Fibroblast of the conjunctiva (primary cell): ENCODE measurements around the gene SH3TC1.

Experiments used
- DNase-seq: peaks from one replicate; pipeline ENCODE4 v3.0.0-alpha.2; 2010; ENCODE audit warnings: low read depth

SH3TC1 gene

DNA sequence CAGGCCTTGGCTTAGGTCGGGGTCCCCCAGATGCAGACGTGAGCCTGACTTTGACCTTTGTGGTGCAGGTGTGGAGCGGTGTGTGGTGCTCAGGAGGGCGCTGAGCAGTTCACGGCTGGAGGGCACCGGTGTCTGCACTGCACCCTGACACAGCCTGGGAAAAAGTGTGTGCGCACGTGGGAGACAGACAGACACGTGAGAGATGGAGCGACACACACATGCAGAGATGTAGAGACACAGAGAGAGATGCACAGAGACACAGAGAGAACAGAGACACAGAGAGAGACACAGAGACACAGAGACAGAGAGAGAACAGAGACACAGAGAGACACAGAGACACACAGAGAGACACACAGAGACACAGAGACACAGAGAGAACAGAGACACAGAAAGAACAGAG is 64.3 kb downstream of the SH3TC1 start:
- no peak for DNase-seq

- no peak for DNase-seq
Measured at GRCh38 chr4:8264106-8264505, 65.0 kb downstream of the SH3TC1 start.

DNA sequence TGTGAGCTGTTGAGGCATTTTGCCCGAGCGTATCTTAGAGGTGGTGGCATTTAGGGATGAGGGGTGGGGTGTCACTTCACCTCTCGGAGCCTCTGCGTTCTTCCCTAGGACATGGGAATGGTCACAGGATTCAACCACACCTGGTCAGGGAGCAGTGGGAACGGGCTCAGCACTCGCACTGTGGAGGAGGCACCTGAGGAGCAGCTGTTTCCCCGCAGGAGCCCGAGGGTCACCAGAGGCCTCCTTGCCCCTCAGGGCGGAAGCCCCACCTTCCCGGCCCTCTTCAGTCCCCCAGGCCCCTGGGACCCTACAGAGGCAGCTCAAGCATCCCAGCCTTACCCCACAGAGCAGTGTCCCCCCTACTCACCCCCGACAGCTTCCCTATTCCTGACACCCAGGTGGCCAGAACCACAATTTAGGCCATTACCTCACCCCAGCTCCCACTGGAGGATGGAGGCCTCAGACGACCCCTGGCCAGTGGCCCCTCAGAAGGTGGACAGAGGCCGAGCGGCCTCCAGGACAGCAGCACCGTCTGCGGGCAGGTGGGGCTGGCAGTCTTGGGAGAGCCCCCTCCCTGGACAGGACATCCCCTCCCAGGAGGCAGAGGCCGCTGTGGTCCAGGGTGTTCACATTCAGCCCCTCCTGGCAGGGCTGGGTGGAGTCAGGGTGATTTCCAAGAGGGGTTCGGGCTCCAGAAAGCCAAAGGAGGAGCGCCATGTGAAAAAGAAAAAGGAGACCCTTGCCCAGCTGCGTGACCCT is 66.3 kb downstream of the SH3TC1 start:
- no peak for DNase-seq

DNA sequence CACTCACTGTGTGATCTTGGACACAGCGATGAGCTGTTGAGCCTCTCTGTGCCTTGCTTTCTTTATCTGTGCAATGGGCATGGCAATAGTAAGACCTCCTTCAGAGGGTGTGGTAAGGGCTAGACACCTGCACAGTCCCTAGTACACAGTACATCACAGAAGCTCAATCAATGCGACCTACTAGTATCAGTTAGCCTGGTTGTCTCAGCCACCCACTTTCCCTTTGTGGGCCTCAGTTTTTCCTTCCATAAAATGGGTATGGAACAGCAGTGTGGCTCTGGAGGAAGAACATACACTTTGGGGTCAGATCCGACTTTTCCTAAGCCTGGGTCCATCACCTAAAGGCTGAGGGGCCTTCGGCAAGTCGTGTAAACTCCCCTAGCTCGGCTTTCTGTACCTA is 67.0 kb downstream of the SH3TC1 start:
- DNase-seq: no peak

GRCh38 chr4:8266508-8266907 is 67.4 kb downstream of the SH3TC1 start:
- no peak for DNase-seq

DNA sequence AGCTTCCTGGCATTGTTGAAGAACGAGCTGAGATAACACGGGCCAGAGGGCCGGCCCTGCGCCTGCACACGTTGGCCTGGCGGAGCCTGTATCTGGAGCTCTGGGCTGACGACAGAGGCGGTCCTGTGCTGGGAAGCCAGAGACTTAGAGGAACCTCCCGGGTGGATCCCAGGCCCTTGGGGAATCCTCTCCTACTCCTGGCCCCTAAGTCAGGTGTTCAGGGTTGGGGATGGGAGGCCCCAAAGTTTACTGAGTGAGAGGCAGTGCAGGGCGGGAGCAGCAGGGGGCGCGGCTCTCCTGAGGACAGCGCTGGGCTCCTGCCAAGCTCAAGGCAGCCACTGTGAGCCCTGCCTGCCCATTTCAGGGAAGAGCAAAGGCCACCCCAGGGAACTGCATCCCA is 68.0 kb downstream of the SH3TC1 start:
- peak; percentile 24 for DNase-seq

GRCh38 chr4:8268211-8268610 is 69.1 kb downstream of the SH3TC1 start:
- no peak for DNase-seq

DNA sequence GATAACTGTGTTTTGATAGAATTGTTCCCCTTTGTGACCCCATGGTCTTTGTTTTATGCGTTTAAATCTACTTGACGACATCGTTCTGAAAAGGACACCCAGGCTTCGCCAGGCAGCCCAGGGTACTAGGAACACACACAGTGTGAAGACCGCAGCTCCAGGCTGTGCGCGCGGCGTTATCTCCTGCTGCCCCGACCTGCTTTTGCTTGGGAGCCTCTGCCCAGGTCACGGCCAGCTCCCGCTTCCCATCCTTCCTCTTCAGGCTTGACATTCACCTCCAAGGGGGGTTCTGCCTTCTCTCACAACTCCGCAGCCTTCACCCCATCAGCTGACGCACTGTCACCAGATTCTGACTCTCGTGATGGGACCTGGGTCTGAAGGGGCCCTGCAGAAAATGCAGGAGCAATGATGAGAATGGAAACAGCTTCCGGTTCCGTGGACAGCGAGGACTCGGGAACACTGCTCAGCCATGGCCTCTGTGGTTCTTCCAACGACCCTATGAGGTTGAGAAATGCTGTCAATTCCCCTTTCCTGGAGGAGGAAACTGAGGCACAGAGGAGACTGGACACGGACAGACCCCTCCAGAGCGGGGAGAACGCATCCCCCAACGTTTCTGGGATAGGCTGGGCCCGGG is 69.9 kb downstream of the SH3TC1 start:
- DNase-seq: no peak

DNA sequence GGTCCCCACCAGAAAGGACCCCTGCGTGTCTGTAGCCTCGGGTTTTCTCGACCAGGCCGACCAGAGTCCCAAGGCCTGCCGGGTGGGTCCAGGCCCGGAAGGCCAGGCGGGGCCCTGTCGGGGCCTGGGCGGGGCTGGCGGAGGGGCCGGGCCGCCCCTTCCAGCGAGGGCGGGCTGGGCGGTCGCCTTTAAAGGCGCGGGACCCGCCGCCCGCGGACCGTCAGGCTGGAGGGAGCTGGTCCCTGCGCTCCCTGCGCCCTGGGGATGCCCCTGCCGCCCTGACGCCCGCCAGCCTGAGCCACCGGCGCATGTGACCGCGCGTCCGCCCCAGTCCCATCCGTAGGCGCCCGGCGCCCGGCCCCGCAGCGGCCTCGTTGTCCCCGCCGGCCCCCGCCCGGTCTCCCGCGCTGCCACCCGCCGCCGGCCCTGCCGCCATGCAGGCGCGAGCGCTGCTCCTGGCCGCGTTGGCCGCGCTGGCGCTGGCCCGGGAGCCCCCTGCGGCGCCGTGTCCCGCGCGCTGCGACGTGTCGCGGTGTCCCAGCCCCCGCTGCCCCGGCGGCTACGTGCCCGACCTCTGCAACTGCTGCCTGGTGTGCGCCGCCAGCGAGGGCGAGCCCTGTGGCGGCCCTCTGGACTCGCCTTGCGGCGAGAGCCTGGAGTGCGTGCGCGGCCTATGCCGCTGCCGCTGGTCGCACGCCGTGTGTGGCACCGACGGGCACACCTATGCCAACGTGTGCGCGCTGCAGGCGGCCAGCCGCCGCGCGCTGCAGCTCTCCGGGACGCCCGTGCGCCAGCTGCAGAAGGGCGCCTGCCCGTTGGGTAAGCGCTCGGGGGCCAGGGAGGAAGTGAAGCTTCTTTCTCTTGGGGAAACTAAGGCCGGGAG is 70.7 kb downstream of the SH3TC1 start, which contains the start of gene HTRA3:
TSS of gene HTRA3 (plus strand) at position 220 of the 883 bp plus-strand sequence. CDS start at position 435, 215 bp downstream.
- DNase-seq: no peak

DNA sequence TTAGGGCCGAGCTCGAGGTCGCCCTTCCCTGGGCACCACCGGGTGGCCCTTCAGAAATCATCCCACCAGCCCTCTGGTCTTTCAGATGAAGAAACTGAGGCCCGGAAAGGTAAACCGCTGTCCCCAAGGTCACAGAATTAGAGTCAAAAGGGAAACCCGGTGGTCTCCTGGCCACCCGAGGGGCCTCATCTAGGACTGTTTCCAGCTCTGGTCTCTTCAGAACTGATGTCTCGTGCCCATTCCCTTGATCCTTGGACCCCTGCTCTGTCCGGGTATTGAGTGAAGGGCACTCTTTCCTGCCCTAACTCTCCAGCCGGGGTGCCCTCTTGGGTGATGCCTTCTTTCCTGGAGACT is 71.3 kb downstream of the SH3TC1 start:
- no peak for DNase-seq

DNA sequence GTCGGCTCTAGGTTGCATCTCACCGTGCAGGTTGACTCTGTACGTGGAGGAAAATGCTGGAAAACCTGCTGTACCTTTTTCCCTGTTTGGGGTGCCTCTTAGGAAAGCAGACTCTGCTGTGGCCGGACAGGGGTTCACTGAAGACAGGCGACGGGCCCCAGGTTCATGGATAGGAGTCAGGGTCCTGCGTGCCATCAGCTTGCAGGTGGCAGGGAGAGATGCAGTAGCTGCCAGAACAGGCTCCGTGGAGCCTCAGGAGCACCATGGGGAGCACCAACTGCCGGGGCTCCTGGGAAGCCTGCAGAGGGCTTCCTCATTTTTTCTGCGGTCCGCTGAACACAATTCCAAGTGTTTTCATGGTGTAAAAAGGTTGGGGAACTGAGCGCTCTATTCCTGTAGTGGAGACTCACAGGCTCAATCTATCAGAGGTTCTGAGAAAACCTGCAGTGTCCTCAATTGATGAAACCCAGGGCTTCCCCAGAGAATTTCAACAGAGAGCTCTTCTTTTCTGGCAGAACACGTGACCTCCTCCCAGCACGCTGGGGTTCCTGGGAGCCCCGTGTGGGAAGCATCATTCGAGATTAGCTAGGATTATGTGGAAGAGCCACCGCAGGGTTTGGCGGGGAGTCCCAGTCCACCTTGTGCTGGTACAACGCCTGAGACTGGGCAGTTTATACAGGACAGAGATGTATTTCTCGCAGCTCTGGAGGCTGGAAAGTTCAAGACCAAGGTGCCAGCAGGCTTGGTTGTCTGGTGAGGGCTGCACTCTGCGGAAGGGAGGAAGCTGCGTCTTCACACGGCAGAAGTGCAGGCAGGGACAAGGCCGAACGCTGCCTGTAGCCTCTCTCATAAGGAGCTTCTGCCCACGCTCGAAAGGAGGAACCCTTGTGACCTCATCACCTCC is 72.1 kb downstream of the SH3TC1 start:
- DNase-seq: no peak

DNA sequence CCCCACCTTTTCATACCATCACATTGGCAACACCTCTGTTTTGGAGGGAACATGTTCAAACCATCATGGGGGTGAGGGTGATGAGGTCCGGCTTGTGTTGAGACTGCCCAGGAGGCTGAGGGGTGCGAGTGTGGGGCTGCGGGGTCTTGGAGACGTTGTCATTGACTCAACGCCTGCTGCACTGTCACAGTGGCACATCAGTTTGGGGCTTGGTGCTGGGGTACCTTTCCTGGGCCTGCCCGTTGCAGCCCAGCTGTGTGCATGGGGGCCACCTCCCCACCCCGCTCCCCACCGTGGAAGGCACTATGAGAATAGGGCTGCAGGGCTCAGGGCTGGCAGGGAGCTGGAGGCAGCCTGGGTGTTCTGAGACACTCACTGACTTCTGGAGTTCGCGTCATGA is 72.7 kb downstream of the SH3TC1 start:
- no peak for DNase-seq

DNA sequence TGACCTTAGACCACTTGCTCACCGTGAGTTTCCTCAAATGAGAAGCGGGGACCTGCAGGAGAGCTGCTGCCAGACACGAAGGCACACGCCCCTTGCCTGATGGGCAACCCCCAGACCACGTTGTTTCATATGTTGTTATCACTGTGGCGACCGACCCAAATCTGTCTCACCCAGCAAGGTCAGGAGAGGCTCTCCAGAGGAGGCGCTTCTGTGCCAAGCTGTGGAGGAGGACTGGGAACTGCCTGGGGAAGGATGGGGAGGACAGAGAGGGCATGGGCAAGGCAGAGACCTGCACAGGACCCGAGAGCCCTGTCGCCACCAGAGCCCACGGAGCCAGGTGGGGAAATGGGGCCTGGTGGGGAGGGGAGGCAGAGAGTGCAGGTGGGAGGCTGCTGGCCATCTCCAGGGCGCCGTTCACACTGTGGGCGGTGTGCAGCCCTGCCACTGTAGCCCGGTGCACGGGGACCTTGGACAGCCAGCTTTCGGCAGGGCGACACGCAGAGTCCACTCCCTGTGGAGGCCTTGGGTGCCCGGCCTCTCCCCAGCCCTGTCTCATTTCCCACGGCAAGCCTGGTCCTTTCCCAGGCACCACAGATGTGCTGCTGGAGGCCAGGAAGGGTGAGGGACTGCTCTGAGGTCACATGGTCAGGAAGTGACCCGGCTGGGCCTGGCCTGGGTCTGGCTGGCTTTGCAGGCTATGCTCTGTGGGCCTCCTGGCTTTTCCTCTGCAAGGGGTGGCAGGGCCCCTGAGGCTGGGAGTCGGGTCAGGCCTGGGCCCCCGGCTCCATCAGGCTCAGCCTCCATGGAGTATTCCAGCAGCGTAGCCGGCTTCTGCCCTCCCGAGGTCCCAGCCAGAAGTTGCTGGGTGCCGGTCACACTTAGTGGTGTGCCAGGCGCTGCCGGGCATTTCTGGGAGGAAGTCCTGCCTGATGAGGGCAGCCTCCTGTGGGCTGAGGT is 73.7 kb downstream of the SH3TC1 start:
- no peak for DNase-seq

GRCh38 chr4:8273450-8273849 is 74.4 kb downstream of the SH3TC1 start:
- no peak for DNase-seq

GRCh38 chr4:8274066-8274652 is 75.1 kb downstream of the SH3TC1 start:
- no peak for DNase-seq

- peak; percentile 89 for DNase-seq
Measured at GRCh38 chr4:8274765-8275547, 75.9 kb downstream of the SH3TC1 start.

DNA sequence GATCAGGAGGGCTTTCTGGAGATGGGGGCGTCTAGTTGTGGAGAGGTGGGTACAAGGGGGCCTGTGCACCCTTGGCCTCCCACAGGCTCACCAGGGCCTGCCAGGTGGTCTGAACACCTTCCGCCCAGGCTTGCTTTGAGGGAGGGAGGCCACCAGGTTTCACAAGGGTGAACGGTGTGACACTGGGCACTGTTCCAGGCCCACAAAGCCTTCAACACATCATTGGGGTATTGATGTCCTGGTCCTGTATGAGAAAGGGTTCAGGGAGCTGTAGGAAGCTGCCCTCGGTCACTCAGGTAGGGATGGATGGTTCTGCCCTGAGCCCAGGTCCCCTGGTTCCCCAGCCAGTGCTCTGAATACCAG is 76.4 kb downstream of the SH3TC1 start:
- DNase-seq: no peak

DNA sequence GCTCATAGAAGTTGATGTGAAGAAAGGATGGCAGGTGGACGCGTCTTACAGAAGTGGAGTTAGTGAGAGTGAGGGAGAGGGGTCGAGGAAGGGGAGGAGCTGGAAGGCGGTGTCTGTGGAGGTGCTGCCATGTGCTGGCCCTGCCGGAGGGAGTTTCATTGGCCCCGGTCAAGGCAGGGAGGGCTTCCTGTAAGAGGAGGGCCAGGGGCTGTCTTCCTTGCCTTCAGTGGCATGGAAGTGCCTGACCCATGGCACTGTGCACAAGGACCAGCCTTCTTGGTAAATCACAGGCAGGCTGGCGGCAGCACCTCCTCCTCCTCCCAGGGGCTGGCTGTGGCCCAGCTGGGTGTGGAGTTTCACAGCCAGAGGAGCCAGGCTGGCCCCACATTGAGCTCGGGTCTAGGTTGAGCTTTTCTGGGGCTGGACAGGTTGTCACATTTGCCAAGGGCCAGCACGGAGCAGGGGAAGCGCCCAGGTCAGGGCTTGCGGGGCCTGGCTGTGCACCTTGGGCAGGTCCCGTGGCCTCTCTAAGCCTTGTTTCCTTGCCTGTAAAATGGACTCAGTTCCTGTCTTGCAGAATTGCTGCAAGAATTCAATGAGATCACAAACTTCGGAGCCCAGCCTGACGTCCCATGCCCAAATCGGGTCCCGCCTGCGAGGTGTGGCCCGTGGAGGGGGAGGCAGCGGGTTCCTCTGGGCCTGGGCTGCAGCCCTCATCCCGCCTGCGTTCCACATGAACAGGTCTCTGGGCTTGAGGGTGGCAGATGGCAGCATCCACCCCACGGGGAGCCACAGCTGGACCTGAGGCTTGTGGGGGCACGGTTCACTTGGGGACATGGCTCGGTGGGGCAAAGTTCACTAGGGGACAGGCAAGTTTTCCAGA is 77.5 kb downstream of the SH3TC1 start:
- DNase-seq: no peak
